Medulla oblongata (tissue), 1 donor: ENCODE results near the gene LHPP.

ENCODE experiments used
- DNase-seq: peaks from one replicate; pipeline ENCODE4 v3.0.0-alpha.2; 2015; ENCODE audit errors: extremely low spot score

Gene LHPP

DNA sequence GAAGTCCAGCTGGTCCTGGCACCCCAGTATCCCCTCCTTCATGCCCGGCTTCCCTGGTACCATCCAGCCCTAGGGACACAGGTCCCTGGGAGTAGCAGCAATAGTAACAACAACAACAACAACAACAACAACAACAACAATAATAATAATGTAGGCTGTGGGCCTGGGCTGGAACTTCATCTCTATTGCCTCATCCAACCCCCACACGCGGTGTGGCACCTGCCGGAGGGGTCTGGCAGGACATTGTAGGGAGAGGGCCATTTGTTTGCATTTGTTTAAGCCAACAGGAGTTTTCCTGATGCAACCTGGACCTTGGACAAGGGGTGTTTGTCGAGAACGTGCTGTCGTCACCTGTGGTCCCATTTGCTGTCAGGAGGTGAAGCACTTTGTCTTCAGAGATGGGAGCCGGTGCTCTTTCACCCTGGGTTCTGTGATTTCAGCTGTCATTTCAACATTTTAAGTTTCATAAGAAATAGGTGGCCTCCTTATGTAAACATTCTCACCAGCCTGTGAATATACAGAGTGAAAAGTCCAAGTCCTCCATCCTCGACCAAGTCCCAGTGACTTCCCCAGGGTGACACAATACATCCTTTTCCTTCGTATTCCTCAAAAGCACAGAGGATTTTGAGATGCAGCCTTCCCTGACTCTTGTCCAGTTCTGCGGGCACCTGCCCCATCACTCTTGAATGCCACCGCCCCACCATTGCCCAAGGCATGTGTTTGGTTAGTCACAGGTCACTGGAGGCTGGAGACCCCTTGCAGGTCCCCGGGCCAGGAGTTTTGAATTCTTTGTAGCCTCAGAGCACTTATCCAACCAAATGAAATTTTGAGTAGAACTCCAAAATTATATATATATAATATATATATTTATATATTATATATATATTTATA, 9.2 kb downstream of the LHPP start:
- no peak for DNase-seq

DNA sequence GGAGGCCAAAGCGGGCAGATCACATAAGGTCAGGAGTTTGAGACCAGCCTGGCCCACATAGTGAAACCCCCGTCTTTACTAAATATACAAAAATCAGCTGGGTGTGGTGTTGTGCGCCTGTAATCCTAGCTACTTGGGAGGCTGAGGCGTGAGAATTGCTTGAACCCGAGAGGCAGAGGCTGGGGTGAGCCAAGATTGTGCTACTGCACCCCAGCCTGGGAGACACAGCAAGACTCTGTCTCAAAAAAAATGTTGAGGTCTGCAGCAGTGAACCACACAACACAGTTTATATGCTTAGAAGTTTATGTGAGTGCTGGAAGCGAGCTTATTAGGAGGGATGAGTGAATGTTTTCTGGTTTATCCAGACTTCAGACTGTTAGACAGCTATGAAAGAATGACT, 10.4 kb downstream of the LHPP start:
- no peak for DNase-seq

DNA sequence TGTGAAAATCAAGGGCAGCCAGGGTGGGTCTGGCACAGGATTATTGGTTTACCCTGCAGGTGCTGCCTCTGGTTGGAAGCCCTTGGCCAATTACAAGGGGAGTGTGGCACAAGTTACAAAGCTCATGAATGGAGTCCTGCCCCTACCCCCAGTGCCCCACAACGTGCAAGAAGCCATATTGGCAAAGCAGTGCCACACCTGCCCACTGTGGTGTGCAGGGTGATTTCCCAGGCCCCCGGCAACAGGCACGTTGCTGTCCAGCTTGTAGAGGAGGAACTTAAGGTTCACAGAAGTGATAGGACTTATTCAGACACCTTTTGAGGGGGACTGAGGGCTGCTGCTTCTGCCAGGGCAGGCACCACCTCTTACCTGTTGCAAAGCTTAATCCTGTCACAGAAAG, 11.4 kb downstream of the LHPP start:
- no peak for DNase-seq

DNA sequence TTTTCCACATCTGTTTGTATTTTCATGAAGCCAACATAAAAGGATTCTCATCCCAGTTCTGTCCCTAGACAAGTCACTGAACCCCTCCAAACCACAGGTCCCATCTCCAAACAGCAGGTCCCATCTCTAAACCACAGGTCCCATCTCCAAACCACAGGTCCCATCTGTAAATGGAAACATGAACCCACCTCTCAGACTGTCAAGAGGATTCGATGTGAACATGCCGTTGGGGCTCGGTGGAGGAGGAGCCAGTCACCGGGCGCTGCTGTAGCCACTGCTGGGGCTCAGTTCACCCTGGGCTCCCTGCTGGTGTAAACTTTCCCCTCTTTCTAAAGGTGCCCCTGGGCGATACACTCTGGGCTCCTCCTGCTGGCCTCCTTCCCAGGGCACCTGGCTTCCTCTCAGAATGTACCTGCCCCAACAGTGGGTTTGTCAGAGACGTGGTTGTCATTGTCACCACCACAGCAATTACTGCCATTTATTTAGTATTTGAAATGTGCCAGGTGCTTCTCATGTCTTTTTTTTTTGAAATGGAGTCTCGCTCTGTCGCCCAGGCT, 13.0 kb downstream of the LHPP start:
- DNase-seq, result no peak

DNA sequence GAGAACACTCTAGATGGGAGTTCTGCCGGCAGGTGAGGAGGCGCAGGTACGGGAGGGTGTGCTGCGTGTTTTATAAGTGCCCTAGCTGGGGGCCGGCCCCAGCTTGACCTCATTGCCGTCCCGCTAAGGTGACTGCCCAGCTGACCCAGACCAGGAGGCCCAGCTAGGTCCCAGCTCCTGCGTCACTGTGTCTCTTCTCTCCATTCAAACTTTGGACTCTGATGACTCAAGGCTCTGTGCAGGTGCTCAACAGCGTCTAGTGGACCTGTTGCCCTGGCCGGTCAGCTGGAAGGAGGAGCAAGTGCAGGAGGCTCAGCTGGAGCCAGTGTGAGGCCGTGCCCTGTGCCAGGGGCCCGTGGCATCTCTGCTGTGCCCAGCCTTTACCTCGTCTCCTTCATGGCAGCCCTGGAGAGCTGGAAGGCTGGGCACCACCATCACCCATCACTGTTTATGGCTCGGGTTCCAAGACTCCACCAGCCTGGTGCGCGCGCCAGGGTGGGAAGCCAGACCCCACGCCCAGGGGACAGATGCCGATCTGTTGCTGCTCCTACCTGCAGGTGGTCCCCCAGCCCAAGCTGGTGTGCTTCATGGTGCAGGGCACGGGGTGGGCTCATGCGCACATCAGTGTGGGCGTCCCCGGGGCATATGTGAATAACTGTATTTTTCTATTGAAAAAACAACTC, 14.6 kb downstream of the LHPP start:
- DNase-seq, result no peak

DNA sequence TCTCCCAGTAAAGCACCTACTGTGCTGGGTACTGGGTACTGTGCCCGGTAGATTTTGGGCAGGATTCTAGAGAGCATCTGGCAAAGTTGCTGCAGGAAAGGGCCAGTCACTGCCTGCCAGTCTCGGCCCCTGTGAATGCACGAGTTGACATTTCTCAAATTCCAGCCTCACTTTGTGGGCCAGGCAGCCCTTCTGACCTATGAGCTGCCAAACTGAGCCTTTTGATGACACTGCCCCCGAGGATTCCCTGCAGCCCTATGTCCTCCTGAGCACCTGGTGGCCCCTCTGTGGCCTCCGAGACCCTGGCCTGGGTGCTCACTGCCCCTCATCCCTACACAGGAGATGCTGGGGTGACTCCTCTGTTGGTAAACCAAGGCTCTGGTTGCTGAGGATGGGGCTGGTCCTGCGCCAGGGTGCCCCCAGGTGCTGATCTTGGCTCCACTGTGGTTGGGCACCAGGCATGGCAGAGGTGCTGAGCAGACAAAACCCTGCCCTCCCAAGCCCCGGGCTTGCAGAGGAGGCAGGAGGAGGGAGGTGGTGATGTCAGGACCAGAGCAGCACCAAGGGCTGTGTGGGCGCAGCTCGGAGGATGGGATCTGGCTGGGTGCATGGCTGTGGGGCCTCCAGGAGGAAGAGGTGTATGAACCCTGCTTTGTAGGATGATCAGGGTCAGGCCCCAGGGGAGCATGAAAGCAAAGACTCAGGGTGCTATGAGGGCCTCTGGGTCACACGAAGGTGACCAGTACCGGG, 16.2 kb downstream of the LHPP start:
- DNase-seq, result no peak

DNA sequence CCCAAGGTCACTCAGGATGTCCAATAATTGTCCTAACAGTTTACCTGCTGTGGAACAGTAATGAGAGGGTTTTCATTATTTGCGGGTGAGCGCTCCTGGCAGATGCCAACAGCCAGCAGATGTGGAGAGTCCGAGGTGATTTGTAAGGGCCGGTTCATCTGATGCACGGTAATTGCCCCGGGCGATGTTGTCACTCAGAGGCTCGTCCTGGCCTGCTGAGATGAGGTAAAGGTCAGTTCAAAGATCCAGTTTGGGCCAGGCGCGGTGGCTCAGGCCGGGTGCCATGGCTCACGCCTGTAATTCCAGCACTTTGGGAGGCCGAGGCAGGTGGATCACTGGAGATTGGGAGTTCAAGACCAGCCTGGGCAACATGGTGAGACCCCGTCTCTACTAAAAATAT, 16.9 kb downstream of the LHPP start:
- DNase-seq, result no peak

DNA sequence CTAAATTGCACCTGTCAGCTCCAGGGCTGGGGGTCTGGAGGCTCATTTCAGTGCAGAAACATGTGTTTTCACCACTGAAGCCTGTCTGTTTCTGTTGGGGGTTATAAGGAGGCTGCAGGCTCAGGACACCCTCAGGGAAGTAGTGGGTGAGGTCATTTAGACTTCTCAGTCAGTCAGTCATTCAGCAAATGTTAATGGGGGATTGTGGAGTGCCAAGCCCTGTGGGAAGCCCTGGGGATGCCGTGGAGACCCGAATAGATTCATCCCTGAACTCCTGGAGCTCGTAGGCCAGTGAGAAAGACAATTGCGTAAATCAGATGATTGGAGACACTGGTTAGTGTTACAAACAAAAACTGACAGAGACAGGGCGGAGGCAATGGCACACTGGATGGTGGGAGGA, 19.2 kb downstream of the LHPP start:
- DNase-seq, result no peak

DNA sequence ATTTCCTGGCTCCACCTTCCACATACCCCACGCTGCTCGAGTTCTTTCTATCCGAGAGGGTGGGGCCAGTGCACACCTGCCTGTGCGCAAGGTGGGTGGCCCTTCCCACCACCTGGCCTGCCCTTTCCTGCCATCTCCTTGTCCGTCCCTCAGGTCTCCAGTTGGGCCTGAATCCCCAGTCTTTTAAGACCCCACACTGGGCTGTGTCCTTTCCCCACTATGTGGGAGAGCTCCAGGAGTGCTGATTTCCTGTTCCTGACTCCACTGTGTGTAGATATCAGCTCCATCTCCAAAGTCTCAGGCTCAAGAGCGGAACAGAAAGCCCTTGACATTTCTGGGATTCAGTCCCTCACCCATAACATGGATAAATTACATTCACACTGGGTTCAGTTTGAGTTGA, 20.1 kb downstream of the LHPP start:
- DNase-seq, result no peak

DNA sequence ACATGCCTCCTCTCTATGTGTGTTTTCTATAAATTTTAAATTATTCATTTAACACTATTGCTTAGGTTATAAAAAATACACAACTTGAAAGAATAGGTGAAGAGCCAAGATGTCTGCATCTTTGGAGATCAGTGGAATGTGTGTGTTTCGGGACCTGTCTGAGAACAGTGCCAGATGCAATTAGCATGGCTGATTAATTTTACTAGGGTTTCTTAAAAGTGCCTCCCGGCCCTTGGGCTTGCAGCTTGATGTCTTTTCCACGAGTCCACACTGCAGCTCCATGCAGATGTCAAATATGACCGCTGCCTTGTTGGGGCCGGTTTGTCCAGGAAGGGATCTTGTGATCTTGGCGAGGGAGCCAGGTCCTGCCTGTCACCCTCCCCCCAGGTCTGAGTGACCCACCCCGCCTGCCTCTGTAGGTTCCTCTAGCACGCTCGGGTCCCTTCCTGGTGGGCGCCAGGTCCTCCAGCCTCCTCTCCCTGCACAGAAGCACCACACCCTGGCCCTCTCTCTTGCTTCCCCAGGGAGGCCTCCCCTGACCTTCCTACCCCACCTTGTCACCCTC, 20.7 kb downstream of the LHPP start:
- no peak for DNase-seq

DNA sequence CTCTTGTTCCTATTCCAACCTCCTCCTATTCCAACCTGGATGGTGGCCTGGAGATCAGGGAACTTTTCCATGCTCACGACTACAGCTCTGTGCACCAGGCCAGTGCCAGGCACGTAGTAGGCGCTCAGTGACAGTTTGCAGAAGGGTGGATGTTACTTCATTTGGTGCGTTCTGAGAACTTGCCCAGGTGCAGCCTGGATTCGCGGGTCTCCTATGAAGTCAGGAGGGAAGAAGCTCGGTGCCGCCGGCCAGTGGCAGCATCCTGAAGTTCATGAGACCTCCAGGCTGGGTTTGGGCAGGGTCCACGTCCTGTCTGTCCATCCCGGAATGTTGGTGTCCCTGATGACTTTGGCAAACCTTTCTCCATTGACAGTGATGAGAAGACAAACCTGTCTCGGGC, 21.3 kb downstream of the LHPP start:
- no peak for DNase-seq

DNA sequence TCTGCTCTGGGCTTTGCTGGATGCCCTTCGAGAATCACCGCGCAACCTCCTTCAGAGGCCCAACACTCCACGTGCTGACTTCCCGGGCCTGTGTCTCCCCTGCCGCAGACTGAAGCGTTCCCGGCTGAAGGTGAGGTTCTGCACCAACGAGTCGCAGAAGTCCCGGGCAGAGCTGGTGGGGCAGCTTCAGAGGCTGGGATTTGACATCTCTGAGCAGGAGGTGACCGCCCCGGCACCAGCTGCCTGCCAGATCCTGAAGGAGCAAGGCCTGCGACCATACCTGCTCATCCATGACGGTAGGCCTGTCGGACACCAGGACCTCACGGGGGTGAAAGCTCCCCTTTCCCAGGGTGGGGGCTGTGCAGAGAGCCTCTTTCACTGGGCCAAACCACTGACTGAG, 22.4 kb downstream of the LHPP start:
- no peak for DNase-seq

DNA sequence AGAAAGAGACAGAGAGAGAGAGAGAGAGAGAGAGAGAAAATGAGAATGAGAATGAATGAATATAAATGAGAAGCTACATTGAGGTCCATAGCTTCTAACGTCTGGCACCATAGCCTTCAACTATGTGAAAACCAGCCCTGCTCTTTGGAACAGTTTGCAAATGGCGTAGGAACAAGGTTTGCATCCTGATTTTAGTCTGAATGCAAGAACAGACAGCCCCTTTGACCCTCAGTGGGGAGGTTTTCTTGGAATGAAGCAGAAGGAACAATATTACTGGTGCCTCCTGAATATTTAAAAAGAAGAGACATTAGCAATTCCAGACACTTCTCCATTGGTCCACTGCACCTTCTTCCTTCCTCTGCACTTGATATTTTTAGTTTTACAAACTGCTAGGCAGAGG, 23.0 kb downstream of the LHPP start:
- DNase-seq, result peak; percentile 12

DNA sequence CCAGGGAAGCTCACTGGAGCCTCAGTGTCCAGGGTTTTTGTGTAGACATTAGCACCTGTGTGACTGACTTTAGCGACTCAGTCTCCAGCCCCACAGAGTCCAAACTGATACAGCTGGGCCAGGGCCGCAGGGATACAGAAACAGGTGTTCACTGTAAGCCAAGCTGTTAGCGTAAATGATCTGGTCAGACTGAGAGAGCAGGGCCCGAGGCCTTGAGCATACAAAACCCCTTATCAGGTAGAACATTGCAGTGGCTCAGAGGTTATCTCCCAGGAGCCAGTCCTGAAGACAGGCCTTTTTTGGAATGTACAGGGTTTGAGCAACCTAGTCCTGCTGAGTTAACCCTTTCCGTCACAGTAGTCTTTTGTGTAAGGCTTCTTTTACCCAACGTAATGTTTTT, 25.0 kb downstream of the LHPP start:
- no peak for DNase-seq

DNA sequence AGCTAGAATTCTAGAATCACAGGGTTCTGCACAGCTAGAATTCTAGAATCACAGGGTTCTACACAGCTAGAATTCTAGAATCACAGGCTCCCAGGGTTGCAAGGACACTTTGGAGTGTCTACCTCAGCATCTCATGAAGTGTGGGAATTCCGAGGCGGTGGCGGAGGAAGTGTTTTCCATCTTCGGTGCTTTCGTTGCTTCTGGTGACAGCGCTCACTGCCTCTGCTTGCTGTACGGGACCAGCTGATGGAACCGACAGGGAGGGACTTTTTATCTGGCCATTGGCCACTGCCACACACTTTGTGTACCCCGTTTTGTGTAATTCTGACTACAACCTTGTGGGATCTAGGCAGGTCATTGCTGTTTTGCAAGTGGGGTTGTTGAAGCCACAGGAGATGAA, 29.5 kb downstream of the LHPP start:
- DNase-seq, result no peak

DNA sequence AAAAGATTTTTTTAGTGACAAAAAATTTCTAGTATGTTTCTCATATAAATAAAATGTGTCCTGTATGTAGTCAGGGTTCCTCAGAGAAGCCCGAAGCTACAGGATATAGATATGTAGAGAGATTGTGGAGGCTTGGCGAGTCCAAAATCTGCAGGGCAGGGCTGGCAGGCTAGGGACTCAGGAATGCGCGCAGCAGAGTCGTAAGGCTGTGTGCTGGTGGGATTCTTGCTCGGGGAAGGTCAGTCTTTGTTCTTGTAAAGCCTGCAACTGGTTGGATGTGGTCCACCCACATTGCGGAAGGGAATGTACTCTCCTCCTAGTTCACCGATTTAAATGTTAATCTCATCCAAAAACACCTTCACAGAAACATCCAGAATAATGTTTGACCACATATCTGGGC, 30.6 kb downstream of the LHPP start:
- DNase-seq, result no peak

DNA sequence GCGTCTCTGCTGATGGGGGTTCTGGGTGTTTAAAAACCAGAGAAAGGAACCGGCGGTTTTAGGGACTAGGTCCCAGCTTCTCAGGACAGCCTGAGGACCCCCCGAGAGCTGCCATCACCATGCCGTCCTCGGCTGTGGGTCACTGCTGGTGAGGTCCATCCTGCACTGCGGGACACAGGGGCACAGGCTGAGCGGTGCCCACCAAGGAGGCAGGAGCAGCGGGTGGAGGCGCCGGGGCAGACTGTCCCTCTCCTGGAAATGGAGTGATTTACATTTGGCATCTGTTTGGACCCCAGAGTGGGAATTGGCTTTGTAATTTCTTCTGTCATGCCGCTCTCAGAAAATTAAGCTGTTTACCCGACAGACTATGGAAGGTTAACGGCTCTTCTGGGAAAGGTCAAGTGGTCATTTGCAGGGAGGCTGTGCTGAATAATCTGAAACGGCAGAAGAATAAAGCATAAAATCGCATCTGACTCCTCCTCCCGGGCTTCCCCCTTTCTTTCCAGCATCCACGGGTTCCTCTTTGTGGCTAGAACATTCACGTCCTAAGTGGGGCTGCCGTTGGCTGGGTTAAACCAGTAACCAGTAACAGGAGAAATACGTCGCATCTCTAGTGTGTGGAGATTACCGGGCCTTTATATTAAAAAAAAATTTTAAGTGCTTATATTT, 31.7 kb downstream of the LHPP start:
- DNase-seq, result peak; percentile 14

DNA sequence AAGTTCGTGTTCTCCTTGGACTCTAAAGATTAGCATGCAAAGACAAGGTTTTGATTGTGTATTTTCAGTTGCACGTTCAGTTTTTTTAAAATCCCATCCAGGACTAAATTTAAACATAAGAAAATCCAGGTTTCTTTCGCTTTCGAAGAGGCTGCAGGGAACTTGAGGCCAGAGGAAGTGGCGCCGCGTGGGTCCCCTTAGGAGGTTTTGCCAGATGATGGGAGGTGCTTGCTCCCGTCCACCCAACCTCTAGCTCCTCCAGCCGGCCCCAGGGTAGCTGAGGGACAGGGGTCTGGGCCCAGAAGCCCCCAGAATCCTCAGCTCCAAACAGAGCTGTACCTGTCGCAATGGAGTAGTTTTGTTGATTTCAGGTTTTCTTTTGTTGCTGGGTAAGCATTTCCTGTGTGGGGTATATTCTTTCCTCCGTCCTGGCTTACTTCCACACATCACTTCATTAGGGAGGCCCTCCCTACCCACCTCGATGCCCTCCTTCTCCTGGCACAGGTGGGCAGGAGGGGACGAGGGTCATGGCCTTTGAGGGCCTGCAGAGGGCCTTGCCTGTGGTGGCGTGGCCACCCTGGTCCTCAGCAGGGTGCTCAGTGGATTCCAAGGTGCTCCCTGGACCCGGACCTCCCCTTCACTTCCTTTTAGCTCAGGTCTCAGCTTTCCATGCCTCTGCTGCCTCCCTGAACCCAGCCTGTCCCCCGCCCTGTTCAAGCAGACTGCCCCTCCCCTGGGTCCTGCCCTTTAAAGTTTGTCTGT, 32.6 kb downstream of the LHPP start:
- DNase-seq, result no peak

DNA sequence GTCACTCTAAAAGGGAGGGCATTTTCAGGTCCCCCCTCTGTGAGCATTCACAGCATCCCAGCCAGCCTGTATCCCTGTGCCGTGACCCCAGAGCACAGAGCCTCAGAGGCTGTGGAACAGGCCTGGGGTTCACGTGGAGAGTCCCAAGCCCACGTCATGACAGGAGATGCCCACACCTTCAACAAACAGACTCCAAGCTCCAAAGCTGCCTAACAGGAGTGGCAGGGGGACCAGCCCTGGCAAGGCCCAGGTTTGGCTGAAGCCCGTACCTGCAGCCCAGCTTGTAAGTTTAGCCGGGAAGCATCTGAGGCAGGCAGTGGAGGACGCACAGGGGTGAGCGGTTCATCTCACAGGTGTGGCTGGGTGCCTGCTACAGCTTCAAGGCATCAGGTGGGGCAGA, 33.5 kb downstream of the LHPP start:
- no peak for DNase-seq

DNA sequence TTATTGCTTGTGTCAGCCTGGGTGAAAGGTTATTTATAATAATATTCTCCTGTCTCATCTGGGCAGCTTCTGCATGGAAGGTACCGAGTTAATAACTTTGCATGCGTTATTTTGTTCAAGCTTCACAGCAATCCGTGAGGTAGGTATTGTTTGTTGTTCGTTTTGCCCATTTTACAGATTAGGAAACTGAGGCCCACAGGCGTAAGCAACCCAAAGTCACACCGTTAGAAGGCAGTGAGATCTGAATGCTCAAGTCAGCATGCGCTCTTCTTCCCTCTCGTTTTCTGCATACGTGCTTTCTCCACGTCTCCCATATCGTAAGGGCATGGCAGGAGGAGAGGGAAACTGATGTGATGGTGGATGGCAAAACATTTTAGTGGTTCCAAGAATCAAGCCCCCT, 34.1 kb downstream of the LHPP start:
- no peak for DNase-seq

DNA sequence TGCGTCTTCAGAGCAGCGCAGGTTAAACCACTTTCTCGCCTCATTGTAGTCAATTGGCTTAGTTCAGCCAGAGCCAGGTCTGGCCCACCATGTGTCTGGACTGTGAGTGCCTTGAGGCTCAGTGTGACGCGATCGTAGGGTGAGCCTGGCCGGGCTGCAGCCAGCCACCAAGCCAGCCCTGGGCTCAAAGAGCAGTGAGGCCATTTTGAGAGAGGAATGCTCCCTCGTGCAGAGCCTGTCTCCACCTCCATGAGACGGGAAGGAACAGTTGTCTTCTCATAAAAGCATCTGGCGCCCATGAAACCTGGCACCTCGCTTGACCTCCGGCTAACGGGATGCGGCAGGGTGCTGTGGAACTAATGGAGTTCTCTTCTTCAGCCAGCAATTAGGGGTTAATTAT, 34.5 kb downstream of the LHPP start:
- DNase-seq, result no peak
